Stimulated activated CD4-positive, alpha-beta T cell treated with anti-CD3 and anti-CD28 coated beads, Interleukin-2, amount 100 ng/mL, for 24 hours (primary cell): ENCODE measurements around the gene CBFA2T3.

Source experiments
- DNase-seq, 2 donors: peaks; one replicate each; pipeline ENCODE4 v3.0.0-alpha.2; 2020

The CBFA2T3 gene

DNA sequence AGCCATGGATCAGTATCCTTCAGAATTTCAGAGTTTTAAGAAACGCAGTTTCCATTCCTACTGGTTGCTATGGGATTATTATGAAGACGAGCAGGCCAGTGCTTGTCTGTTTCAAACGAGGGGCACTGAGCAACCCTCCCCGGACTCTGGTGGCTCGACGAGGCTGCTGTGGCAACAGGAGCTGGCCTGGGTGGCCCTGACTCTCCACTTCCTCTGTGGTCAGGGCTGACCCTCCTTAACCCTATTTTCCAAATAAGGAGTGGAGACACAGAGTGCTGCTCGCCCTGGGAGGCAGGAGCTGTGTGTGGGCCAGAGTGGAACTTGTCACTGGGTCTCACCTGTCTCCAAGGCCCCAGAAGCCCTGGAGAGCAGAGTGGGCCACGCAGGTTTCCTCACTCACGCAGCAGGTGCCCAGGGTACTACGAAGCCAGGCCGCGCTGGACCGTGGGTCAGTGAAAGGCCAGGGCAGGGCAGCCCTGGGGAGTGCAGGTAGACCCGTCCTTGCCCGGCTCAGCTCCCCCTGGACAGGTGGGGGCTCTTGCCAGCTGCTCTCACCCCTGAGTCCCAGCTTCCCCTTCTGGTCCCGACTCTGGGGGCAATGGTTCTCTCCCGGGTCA, 123.6 kb downstream of the CBFA2T3 start:
- no peak for DNase-seq

DNA sequence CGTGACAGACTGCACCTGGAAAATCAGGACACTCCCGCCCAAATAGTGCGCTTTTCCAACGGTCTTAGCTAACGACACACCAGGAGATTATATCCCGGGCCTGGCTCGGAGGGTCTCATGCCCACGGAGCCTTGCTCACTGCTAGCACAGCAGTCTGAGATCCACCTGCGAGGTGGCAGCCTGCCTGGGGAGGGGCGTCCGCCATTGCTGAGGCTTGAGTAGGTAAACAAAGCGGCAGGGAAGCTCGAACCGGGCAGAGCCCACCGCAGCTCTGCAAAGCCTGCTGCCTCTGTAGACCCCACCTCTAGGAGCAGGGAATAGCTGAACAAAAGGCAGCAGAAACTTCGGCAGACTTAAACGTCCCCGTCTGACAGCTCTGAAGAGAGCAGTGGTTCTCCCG, 125.4 kb downstream of the CBFA2T3 start:
- DNase-seq, result no peak

DNA sequence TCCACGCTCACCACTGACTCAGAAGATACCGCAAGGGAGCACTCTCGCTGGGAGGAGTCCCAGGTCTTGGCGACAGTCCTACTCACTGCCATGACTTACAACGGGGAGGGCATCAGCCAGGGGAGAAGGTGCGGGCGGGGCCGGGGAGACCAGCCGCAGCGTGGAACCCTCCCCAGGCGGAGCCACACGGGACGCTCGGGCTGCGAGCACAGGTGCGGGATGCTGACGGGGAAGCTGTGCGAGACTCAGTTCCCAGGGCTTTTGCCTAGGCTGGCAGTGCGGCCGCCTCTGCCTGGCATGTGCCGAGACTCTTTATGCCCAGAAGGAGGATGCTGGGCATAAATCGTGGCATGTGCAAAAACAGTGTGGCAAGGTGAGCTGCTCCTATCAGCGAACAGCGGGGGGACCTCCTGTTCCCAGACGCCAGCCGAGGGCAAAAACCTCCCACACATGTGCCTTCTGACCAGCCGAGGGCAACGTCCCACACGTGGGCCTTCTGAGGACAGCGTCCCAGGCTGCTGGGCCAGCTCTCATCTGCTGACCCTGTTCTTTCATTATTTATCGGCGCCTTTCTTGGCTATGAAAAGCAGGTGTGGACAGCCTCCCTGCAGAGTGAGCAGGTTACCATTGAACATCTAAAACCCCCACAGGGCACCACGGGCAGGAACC, 126.3 kb downstream of the CBFA2T3 start:
- no peak for DNase-seq

DNA sequence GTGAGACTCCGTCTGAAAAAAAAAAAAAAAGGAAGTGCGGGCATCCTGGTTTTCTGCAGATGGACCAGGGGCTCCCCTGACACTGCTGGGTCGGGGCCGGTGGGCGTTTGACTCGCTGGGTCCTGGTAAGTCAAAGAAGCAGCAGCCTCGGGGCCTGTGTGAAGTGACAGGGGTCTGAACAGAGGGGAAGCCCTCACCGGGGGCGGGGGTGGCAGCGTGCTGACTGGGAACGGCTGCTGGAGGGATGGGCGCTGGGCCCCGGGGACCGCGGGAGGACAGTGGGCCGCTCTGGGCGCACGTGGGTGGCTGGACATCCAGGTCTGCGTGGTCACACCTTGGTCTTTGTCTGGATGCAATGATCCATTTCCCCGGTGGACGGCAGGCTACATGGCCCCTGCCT, 128.4 kb downstream of the CBFA2T3 start:
- DNase-seq, result no peak

DNA sequence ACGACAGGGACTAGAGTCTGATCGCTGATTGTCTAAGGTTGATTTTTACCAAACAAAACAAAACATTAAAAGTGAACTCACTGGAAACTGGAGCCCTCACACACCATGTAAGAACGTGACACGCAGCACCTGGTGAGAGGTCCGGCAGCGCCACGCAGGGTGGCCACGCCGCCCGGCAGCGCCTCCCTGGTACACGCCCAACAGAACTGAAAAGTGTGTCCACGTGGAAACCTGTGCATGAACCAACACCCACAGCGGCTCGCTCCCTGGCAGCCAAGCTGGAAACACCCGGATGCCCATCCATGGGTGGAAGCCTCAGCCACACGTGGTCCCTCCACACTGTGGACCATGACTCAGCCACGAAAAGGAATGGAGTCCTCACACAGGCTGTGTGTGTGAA, 129.4 kb downstream of the CBFA2T3 start:
- DNase-seq, result no peak

DNA sequence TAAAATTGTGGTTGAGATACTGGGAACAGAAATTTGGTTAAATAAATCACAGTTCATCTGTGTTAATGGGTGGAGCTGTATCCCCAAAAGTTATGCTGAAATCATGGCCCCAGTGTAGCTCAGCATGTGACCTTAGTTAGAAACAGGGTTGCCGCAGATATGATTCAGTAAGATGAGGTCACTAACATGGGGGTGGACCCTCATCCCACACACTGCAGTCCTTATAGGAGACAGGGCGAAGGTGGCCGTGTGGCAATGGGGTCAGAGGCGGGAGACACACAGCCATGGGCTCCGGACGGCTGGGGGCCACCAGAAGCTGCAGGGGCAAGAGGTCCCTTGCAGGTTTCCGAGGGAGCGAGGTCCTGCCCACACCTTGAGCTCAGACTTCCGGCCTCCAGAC, 130.9 kb downstream of the CBFA2T3 start:
- no peak for DNase-seq

DNA sequence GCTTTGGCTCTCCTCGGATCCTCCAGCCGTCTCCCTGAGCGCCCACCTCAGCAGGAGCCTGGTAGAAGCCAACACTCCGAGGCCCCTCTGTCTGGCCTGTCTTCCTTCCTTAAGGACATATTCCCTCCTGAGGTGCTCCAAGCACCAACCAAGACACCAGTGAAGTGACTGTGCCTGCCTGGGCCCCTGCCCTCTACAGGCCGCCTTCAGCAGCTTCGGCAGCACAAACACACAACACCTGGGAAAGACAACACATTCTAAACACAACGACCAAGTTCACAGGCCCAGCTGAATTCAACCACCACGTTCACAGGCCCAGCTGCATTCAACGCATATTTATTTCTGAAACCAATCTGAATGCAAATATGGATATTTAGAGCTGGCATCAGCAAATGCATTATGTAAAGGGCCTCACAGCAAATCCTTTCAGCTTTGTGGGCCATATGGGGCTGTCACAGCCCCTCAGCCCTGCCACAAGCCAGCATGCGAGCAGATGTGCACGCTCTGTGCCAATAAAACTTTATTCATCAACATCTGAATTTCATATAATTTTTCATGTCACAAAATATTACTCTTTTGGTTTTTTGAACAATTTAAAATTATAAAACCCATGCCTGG, 132.5 kb downstream of the CBFA2T3 start:
- DNase-seq, result no peak

DNA sequence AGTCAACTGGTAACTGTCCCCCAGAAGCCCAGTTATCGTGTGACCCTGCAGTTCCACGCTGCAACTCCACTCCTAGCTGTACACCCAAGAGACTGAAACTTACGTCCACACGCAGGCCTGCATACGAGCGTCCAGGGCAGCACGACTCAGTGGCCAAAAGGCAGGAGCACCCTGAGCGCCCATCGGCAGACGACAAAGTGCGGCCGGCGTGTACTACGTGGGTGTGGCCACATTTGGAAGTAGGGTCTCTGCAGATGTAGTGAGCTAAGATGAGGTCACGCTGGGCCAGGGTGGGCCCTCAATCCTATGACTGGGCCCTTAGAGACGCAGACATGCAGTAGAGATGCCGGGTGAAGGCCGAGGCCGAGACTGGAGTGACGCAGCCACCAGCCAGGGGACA, 133.8 kb downstream of the CBFA2T3 start:
- no peak for DNase-seq

DNA sequence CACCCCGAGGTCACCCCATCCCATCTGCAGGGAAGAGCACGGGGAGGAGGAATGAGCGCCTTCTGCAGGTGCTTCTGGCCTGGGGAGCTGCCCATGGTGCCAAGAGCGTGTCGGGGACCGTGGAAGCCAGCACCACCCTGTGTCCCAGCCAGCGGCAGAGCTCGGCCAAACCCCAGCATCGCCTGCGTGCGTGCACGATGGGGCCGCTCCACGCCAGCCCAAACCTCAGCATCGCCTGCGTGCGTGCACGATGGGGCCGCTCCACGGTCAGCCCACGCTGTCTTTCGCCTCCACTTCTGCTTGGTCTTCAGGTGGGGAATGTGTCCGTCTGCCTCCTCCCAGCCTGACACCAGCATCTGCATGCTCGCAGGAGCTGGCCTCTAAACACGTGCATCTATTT, 134.2 kb downstream of the CBFA2T3 start:
- DNase-seq, result no peak

DNA sequence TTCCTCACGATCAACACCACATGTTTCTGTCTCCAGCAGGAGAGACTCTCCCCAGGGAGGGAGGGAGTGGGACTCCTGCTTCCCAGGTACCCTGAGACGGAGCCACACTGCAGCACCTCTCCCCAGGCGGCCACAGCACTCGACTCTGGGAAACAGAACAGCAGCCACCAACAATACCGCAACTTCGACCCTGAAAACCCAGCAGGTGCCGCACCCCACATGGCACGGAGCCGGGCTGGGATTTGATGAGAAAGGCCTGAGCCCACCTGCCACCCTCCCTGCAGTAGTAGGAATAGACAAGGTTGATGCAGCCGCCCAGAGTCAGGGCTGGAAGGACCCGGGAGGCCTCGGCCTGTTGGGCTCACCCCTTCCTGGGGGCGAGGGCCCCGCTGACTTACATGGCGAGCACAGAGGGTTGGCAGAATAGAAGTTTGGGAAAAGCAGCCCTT, 134.7 kb downstream of the CBFA2T3 start:
- no peak for DNase-seq

DNA sequence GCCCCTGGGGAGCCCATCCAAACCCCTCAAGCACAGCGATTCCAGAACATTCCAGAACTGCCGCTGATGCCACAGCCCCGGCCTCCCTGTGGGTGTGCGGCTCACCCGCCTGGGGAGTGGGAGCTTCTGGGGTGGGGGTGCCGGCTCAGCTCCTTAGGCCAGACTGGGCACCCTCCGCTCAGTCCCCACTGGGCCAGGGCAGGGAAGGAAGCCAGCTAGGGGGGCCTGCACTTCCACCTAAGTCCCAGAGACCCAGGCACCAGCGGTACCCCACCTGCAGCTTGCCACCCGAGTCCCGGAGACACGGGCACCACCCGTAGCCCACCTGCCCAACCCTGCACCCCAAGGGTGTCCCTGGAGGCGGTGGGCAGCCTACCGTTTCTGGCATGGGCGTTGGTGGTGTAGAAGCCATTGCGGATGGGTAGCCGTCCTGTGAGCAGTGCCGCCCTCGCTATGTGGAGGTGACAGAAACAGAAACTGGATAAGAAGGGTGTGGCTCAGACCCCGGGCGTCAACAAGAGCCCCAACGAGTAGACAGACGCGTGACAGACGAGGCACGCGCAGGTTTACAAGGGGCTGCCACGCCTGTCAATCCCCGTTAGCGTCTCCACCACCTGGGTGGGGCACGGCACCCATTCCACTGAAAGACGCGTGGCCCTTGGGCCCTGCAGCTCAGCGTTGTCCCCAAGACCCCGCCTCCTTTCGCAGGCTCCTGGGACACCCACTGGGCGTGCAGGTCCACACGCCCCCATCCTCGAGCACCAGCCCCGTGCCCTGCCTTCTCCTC, 135.3 kb downstream of the CBFA2T3 start:
- DNase-seq, result no peak

DNA sequence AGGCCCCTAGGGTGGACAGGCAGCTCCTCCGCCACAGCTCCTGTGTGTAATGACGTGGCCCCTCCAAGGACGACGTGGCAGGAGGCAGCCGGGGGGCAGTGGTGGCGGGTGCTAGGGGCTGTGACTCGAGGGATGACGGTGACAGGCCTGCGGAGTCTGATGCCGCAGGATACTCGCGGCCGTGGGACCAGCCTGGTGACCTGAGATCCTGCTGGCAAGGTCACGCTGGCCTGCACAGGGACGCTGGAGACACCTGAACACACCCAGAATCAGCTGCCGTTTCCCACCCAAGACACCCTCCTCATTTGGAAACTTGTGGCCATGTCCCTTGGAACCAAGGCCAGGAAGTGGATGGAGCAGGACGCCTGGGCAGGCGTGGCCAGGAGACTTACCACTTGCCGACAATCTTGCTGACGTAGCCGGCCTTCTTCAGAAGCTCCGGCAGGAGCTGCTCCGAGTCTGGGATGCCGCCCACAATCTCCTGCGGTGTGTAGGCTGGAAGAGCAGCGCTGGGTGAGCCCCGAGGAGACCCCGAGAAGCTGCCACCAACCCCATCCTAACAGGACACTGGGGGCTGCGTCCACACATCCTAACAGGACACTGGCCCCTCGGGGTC, 136.3 kb downstream of the CBFA2T3 start:
- no peak for DNase-seq

DNA sequence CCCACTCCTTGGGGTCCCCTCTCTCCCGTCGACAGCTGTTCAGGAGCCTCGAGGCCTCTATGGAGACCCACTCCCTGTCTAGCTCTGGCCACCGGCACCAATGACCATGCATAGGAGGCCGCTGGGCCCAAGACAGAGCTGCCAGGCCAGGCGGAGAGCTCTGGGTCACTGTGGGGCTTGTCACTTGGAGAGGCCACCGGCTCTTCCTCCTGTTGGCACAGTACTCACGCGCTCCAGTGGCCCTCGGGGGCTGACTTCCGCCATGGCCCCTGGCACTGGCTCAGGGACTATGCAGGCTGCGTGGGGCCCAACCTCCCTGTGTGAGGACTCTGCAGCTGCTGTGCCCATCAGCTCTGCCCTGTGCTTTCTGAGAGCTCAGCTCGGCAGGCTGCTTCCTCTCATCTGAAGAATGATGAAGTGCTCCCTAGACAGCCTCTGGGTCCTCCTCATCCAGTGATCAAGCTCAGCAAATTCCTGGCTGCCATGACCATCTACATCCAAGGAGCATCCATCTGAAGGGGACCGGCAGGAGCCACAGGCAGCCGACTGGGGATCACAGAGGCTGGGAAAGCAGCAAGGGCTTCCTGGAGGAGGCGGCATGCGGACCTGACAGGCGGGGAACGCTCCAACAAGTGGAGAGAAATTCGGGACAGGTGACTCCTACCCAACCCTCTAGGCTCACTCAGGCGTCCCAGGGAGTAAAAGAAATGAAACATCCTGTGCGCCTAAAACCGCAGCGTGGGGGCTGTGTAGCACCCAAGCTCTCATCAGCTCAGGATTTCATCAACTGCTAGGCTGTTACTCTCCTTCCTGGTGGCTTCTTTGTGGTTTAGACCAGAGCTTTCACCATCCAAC, 137.0 kb downstream of the CBFA2T3 start:
- DNase-seq, result no peak

DNA sequence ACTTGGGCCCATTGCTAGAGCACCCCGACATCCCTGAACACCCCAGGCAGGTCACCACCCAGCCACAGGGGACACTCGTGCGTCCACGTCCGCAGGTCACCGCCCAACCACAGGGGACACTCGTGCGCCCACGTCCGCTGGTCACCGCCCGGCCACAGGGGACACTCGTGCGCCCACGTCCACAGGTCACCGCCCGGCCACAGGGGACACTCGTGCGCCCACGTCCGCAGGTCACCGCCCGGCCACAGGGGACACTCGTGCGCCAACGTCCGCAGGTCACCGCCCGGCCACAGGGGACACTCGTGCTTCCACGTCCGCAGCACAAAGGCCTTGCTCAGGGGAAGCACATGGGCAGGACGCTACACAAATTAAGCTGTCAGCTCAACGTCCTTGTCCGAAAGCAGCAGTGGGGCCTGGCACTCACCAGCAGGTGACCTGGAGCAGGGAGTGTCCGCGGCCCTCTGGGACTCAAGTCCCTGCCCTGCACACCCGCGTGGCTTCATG, 137.9 kb downstream of the CBFA2T3 start:
- DNase-seq, result no peak

DNA sequence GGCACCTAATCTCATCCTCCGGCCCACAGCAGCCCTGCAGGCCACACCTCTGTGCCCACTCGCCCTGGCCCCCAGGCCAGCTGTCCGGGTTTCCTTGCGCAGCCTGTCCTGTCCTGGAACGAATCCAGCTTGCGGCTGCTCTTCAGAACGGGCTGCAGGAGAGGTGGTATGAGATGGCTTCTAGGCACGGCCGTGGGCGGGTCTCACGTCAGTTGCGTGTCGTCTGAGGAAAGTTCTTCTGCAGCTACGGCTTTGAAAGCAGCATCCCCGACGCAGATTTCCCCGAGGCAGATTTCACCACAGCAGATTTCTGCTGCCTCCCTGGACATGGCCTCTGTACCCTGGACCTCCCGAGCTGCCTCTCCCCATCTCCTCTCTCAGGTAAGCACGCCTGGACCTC, 138.4 kb downstream of the CBFA2T3 start:
- DNase-seq, result no peak

DNA sequence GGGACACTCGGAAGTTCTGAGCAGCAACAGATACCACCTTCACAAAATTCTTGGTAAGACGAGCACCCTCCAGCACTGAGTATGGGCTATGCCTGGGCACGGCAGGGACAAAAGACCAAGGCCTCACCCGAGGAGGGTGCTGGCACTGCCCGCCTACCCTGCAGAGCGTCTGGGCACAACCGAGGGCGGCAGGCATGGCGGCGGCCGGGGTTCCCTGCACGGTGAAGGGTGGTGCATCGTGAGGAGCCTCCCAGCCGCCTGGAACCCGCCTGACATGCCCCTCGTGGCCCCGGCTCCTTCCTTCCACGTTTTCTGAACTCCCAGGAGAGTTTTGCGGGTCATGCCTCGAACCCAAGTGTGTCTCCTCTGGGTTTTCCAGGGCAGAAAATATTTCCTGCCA, 139.2 kb downstream of the CBFA2T3 start:
- no peak for DNase-seq

DNA sequence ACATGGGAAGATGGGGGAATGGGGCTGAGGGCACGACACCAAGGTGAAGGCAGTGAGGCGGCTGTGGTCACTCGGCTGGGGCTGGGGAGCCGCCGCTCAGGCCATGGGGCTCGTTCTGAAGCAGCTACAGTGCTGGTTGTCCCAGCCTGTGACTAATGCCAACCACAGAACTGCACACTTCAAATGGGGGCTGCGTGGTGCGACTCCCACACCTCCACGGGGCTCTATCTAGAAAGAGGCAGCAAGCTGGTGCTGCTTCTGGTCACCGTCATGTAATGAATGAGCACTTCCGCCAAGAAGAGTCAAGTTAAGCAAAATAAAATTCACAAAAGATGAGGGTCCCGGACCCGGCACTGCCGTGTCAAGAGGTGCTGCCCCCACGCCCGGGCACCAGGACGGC, 140.2 kb downstream of the CBFA2T3 start:
- DNase-seq, result no peak

DNA sequence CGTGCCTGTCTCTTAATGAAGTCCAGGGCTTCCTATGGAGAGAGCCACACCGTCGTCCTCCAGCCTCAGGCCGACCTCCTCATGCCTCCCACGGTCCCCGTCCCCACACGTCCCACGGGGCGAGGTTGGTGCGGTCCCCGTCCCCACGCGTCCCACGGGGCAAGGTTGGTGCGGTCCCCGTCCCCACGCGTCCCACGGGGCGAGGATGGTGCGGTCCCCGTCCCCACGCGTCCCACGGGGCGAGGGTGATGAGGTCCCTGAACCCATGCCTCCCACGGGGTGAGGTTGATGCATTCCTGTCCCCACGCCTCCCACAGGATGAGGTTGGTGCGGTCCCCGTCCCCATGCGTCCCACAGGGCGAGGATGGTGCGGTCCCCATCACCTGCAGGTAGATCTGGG, 141.2 kb downstream of the CBFA2T3 start:
- no peak for DNase-seq

DNA sequence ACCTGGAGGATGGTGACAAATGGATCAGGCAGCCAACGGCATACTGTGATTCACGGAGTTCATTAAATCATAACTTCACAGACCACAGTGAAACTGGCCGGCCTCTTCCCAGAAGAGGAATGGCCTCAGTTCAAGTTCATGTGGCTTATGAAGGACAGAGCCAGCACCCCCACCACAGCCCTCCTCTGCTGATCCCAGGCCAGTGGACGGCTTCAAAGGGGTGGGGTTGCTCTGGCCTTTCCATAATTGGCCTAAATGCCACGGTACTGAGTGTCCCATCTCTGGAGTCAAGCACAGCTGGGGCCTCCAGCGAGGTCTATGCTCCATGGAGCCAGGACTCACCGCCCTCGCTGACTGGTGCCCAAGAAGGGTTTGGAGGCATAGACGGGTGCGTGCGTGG, 141.6 kb downstream of the CBFA2T3 start:
- no peak for DNase-seq

DNA sequence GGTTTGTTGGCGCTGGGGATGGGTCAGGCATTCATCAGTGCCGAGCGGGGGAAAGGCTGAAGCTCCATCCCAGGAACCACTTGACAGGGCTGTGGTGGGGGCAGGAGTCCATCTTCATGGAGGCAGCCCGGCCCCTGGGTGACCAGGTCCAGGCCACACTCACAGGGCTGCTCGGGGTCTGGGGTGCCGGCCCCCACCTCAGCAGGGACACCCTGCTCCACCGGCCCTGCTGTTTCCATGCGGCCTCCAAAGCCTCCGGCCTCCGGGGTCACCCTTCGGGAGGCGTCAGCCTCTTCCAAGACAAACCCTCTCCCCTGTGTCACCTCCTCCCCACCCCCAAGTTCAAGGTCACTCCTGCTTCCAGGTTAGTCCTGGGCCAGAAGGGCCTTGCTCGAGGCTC, 142.3 kb downstream of the CBFA2T3 start:
- DNase-seq, result no peak

DNA sequence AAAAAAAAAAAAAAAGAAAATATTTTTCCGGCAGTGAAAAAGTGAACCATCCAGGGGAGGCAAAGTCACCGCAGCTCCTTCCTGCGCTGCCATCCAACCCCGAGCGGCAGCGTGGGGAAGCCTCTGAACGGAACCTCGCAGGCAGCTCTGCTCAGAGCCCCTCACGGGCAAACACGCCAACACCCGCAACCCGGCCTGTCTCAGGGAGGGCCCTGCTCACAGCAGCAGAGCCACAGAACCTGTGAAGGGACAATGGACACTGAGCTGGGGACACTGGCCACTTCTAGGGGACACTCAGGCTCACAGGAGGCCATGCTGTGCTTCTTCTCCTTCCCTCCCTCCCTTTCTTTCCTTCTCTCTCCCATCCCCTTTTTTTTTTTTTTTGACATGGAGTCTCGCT, 143.9 kb downstream of the CBFA2T3 start:
- DNase-seq, result no peak

DNA sequence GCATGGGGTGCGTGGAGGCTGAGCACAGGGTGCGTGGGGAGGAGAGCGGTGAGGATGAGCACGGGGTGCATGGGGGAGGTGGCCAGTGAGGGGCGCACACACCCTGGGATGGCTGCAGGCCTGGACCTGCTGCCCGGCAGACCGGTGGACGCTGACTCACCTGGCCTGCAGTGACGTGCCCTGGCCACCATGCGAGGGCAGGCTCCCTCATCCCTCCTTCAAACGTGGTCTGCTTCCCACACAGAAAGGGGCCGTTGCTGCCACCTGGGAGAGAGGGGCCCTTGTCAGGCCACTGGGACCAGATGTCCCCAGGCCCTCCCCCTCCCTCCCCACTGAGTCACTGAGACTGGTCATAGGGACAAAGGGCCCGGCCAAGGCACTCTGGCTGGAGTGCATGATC, 145.2 kb downstream of the CBFA2T3 start:
- DNase-seq, result no peak
